ENCODE results near the gene SMIM22. TPM values are rescaled to one million over a fixed set of nuclear protein-coding genes. Genes with fewer than 3 reads are reported as not detected.

Gene SMIM22
- total RNA-seq, 4 donors from 2014 or later = 90.0 to 306 (median 238) TPM

DNA sequence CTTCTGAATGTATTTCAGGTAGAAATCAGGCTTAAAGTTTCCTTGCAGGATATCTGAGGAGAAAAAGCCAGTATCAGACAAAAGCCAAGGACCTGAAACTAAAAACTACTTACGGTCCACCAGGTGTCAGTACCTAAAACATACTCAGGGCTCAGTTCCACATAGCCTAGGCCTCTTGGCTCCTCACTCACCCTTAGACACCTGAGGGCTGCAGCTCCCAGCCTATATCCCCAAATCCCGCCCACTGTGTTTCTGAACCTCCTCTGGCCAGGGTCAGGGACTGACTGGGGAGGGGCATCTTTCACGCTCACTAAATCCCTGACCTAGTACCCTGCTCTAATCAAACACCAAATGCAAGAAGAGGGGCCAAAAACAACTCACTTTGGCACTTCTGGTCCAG is 16.1 kb downstream of the SMIM22 start:
- no peak overlapping the region for H3K27ac ChIP-seq
- DNase-seq = no peak
- TF ChIP-seq, protein P1, sequence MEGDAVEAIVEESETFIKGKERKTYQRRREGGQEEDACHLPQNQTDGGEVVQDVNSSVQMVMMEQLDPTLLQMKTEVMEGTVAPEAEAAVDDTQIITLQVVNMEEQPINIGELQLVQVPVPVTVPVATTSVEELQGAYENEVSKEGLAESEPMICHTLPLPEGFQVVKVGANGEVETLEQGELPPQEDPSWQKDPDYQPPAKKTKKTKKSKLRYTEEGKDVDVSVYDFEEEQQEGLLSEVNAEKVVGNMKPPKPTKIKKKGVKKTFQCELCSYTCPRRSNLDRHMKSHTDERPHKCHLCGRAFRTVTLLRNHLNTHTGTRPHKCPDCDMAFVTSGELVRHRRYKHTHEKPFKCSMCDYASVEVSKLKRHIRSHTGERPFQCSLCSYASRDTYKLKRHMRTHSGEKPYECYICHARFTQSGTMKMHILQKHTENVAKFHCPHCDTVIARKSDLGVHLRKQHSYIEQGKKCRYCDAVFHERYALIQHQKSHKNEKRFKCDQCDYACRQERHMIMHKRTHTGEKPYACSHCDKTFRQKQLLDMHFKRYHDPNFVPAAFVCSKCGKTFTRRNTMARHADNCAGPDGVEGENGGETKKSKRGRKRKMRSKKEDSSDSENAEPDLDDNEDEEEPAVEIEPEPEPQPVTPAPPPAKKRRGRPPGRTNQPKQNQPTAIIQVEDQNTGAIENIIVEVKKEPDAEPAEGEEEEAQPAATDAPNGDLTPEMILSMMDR (IDR thresholded peaks at IDR 0.05) = no peak
- no peak for TF ChIP-seq POLR2A (IDR thresholded peaks at IDR 0.05)
- no peaks in the 10 kb centered on the region for H3K9me3 ChIP-seq
- peaks cover 0 to 4% (median 0%) of the 10 kb centered on the region in 4 donors for H3K4me1 ChIP-seq
- H3K27me3 ChIP-seq = no peaks in the 10 kb centered on the region
- no peak overlapping the region for H3K4me3 ChIP-seq
- peaks cover 0 to 92% (median 0%) of the 10 kb centered on the region in 3 donors for H3K36me3 ChIP-seq

DNA sequence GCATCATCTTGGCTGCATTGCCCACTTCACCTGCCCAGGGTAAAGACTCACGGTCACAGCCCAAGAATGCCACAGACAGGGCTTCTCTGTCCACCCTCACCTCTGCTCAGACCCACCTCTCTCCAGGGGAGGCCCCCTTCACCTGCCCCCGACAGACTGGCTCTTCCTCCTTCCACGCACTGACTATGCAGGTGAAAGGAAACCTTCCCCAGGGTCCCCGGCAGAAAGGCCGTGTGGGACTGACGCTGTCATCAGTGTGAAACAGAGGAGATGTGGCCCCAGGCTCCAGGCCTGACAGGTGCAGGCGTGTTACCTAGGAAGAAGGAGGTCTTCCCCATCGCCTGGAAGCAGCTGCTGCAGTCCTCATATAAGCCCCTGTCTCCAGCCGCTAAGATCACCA is 16.6 kb downstream of the SMIM22 start:
- DNase-seq = no peak
- no peaks in the 10 kb centered on the region for H3K9me3 ChIP-seq
- no peak overlapping the region for H3K4me3 ChIP-seq
- peaks cover 0 to 4% (median 0%) of the 10 kb centered on the region in 4 donors for H3K4me1 ChIP-seq
- H3K36me3 ChIP-seq = peaks cover 0 to 93% (median 0%) of the 10 kb centered on the region in 3 donors
- TF ChIP-seq, protein P1 (IDR thresholded peaks at IDR 0.05) = no peak
- TF ChIP-seq POLR2A (IDR thresholded peaks at IDR 0.05) = no peak
- H3K27ac ChIP-seq = no peak overlapping the region
- no peaks in the 10 kb centered on the region for H3K27me3 ChIP-seq

DNA sequence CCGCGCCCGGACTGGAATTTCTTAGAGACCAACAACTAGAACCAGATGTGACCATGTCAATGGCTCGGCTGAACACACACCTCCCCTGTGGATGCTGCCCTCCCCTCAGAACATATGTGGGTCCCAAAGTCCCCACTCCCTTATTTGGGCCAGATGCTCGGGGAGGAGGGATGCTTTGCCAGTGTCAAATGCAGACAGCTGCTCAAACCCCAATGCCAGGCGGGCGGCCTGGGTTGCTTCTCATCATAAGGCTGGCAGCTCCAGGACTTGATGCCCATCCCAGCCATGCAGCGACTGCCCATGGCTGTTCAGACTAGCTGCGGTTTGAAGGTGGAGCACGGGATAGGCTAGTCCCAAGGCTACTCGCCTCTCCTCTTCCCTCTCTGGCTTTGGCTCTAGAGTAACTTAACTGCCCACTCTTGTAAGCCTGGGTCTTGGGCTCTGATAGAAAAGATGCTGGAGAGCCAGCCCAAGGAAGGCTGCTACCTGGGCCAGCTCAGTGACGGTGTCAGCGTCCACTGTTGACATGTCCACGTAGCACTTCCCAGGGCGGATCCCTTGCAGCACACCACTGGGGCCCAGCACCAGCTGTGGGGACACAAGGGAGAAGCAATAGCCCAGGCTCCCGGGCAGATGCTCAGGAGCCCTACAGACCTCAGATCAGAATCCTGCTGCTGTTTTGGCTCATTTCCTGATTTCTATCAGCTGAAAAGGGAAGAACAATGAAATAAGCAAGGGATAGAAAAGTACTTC is 18.3 kb downstream of the SMIM22 start:
- Histone ChIP-seq H3K36me3 (peaks cover 0 to 89% (median 0%) of the 10 kb centered on the region in 3 donors), H3K27ac (peak overlapping the region in 1 of 4 donors; percentile 67), H3K27me3 (no peaks in the 10 kb centered on the region), H3K9me3 (no peaks in the 10 kb centered on the region), H3K4me1 (peaks cover 0 to 4% (median 0%) of the 10 kb centered on the region in 4 donors), H3K4me3 (no peak overlapping the region)
- TF ChIP-seq POLR2A (IDR thresholded peaks at IDR 0.05) = no peak
- TF ChIP-seq, protein P1 (IDR thresholded peaks at IDR 0.05) = no peak
- no peak for DNase-seq

DNA sequence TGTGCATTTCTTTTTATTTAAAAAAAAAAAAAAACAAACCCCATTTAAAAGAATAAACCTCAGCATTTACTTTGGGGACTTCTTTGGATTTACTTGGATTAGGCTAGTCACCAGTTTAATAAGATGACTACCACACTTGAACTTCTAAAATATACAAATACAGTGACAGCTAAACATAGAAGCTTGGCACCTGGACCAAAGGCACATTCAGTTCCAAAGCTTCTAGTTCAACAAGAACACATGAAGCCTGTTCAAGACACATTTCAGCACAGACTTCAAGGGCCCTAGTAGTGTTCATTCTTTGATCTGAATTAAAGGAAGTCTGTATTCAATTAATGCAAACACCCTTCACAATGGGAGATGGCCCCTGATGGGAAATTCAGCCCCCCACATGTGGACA is 18.9 kb downstream of the SMIM22 start:
- H3K27me3 ChIP-seq = no peaks in the 10 kb centered on the region
- no peaks in the 10 kb centered on the region for H3K9me3 ChIP-seq
- peaks cover 0 to 4% (median 0%) of the 10 kb centered on the region in 4 donors for H3K4me1 ChIP-seq
- H3K4me3 ChIP-seq = no peak overlapping the region
- H3K36me3 ChIP-seq = peaks cover 0 to 89% (median 0%) of the 10 kb centered on the region in 3 donors
- peak overlapping the region in 1 of 4 donors; percentile 67 for H3K27ac ChIP-seq
- TF ChIP-seq, protein P1 (IDR thresholded peaks at IDR 0.05) = no peak
- TF ChIP-seq POLR2A (IDR thresholded peaks at IDR 0.05) = no peak
- DNase-seq = no peak

DNA sequence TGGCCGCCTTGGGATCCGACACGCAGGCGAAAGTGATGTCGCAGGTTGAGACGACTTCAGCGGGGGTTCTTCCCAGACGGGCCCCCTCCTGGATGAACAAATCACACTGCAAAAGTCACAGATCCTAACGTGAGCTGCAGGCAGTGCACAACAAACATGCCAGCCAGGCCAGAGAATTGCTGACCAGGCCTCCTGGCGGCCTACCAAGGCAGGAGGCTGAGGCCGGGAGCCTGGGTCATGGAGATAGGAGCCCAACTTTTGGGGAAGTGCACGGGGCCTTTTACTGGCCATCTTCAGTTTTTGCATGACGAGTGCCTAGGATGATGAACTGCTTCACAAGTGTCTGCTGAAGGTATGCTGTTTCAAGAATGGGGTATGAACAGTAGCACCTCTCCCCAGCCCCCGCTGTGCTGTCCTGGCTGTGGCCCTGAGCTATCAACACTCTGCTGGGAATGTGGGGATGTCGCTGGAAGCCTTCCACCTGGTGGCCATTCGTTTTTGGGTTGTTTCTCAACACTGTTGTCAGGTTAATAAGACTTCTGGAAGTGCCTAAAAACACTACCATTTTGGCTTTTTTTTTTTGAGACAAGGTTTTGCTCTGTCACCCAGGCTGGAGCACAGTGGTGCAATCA is 19.5 kb downstream of the SMIM22 start:
- no peak for DNase-seq
- Histone ChIP-seq H3K4me1 (peaks cover 0 to 4% (median 0%) of the 10 kb centered on the region in 4 donors), H3K36me3 (peaks cover 0 to 89% (median 5%) of the 10 kb centered on the region in 3 donors), H3K9me3 (no peaks in the 10 kb centered on the region), H3K27ac (peak overlapping the region in 1 of 4 donors; percentile 61), H3K27me3 (no peaks in the 10 kb centered on the region), H3K4me3 (no peak overlapping the region)
- no peak for TF ChIP-seq POLR2A (IDR thresholded peaks at IDR 0.05)
- TF ChIP-seq, protein P1 (IDR thresholded peaks at IDR 0.05) = no peak

All from Peyer's patch (tissue), 4 donors.